ENCODE results near the gene GTPBP4.

- no peak for TF ChIP-seq CTCF (IDR thresholded peaks at IDR 0.05)
- TF ChIP-seq POLR2A (IDR thresholded peaks at IDR 0.05) = no peak
- no peak for TF ChIP-seq POLR2AphosphoS5 (IDR thresholded peaks at IDR 0.05)
Observed at GRCh38 chr10:1020958-1021357, 32.7 kb downstream of the GTPBP4 start.
